GM18499 (cell line): ENCODE results near the gene AP3B1.
"Not testable (repeated sequence)": the region's sequence is repeated elsewhere in the genome, so short reads cannot be mapped to it uniquely, and the experiment has no call there.

Experiments used
- ATAC-seq: cut with Tn5 transposase; IDR thresholded peaks from one replicate; pipeline ENCODE4 v1.9.1; 2021; ENCODE audit warnings: moderate number of reproducible peaks; ENCODE audit not compliant: insufficient read depth, unreplicated experiment

AP3B1 gene

DNA sequence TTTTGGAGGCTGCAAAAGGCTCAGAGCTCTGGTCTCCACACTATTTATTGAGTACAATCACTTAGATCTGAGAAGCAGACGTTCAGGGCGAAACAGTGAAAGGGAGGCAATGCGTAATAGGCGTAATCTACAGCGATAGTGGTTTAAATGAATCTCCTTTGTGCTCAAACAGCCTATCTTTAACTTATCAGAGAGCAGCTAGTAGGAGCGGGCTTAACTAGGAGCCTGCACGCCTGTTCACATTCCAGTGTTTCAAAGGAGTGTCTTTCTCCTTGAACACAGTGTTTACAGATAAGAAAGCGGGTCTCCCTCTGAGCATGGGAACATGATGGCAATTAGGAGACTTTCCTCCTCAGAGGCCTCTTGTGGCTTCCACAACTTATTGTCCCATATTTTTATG is 49.4 kb downstream of the AP3B1 start:
- ATAC-seq, result no peak

DNA sequence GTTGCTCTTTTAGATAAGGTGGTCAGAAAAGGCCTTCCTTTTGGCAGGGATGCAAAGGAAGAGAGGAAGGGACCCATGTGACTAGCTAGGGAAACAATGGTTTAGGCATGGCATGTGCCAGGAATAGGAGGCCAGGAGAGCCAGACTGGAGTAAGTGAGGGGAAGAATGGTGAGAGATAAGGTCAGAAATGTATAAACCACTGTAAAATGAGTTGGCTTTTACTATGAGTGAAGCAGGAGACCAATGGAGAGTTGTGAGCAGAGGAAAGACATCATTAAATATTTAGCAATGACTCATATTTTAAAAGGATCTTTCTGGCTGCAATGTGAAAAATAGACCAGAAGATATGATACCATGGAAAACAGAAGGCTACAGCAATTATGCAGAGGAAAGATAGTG is 50.9 kb downstream of the AP3B1 start:
- ATAC-seq, result no peak

DNA sequence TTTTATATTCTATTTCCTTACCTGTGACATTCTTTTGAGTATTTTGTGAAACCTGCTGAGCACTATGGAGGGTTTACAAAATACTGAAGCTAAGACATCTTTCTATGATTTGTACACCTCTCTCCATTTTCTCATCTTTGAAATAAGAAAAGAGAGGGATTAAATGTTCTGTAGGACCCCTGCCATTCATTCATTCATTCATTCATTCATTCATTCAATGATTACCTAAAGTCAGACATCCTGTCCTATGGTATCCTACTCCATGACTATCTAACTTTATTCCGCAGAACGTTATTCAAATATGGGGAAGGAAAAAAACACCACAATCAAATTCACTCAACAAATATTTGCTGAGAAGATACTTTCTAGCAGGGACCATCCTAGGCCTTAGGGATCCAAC is 51.4 kb downstream of the AP3B1 start:
- no peak for ATAC-seq

DNA sequence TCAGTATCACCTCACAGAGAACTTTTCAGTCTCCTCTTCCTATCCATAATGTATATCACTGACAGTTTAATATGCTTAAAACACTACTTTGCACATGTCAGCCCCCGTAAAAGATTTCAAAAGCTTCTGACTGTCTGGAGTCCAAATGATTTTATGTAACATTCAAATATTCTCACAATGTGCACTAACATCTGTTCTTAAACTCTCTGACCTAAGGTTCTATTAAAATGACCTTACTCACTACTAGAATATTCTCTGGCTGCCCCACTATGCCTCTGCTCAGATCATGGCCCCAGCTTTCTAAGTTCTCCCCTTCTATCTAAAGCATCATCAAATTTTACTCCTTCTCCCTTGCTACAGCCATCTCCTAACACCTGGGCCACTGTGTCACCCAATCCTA is 52.5 kb downstream of the AP3B1 start:
- no peak for ATAC-seq

DNA sequence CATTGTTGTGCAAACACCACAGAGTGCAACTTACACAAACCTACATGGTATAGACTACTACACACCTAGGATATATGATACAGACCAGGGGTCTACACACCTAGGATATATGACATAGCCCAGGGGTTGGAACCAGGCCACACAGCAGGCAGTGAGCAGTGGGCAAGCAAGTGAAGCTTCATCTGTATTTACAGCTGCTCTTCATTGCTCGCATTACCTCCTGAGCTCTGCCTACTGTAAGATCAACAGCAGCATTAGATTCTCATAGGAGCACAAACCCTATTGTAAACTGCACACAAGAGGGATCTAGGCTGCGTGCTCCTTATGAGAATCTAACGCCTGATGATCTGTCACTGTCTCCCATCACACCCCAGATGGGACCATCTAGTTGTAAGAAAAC is 56.6 kb downstream of the AP3B1 start:
- ATAC-seq, result no peak

DNA sequence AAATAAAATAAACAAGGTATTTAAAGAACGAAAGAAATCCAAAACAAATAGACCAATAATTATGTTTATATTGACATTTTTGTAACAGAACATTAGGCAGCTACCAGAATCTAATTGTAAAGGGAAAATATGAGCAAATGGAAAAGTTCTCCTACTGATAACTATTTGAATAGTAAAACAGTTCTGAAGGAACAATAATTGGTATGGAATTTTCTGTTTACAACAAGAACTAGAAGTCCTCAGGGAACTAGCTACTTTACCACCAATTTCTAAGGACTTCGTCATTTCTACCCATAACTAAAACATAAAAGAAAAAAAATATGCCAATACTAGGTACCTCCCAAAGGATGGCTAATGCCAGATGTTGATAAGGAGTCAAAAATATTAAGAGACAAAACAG is 58.5 kb downstream of the AP3B1 start:
- no peak for ATAC-seq

DNA sequence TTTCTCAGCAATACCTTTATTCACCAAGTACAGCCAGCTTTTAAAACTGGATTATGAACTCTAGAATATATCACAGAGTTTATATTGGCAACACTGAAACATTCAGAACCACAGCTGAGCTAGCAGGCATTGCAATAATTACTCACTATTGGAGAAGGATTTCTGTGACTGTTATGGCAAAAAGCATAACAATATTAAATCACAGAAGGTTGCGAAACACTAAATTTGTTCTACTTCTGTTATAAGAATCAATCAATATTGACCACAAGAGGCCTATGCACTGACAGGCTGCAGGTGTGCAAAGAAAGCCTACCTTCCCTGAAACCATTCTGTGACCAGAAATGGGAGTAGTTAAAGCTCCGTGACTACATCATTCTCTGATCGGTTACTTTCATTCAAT is 59.2 kb downstream of the AP3B1 start:
- no peak for ATAC-seq

DNA sequence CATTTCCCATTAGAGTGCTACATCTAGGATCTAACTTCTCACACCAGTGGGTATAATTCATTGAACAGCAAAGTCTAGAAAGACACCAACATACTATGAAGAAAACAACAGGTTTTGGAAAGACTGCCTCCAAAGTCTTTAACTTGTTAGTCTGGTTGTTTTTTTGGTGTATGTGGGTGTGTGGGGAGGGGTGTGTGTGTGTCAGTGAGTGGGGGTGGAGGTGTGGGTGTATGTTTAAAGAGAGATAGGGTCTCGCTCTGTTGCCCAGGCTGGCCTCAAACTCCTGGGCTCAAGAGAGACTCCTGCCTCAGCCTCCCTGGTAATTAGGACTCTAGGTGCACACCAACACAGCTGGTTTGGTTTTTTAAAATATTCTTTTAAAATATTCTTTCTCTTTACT is 59.7 kb downstream of the AP3B1 start:
- no peak for ATAC-seq

DNA sequence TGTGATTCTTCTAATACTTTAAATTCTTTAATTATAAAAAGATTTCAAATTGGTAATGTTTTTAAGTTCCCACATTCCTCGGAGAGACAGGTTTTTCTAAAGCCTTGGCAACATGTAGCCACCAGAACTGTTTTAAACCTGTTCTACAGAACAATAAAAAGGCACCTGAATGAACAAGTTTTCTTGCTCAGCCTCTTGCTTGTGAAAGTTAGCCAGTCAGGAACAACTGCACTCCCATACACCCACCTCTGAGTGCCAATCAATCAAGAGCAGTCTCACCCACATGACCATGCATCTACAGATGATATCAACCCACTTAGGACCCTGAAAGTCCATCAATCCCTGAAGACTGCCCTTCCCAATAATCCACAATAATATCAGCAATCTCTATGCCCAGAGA is 62.3 kb downstream of the AP3B1 start:
- ATAC-seq, result no peak

DNA sequence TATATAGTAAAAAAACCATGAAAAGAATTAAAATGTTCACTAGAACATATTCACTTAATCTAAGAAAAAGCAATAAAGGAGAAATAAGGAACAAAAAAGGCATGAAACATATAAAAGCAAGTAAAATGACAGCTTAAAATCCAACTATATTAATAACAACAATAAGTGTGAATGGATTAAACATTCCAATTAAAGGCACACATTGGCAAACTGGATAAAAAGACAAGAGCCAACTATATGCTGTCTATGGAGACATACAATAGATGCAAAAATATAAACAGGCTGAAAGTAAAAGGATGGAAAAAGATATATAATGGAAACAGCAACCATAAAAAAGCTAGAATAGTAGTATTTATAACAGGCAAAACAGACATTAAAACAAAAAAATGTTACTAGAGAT is 70.1 kb downstream of the AP3B1 start:
- no peak for ATAC-seq

DNA sequence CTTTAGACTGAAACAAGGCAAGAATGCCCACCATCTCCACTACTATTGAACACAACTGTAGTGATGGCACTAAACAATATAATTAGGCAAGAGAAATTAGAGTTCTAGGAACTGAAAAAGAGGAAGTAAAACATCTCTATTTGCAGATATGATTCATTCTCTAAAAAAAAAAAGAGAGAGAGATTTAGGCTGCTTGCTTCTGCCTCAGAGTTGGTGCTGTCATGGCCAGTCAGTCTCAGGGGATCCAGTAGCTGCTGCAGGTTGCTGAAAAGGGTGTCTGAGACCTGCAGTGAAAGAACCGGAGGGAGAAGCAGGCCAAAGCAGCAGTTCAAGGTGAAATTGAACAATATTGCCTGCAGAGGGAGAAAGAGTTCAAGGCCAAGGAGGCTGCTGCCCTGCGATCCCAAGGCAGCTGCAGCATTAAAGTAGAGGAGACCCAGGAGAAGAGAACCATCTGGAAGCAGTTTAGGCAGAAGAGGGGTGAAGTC is 72.5 kb downstream of the AP3B1 start:
- peak; percentile 97 for ATAC-seq

DNA sequence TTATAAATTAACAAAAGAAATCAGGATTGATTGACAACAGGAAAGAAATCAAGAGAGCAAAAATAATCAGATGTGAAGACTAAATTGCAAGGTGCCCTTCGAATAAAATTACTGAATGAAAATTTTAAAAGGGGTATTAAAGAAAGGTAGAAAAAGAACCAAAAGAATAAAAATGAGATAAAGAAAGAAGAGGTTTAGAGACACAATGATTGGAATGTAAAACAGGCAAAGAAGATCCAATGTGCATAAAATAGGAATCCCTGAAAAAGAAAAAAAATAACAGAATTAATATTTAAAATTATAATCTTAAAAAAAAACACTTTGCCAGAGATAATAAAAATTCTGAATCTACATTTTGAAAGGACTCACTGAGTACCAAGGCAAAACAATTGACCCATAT is 73.0 kb downstream of the AP3B1 start:
- no peak for ATAC-seq

DNA sequence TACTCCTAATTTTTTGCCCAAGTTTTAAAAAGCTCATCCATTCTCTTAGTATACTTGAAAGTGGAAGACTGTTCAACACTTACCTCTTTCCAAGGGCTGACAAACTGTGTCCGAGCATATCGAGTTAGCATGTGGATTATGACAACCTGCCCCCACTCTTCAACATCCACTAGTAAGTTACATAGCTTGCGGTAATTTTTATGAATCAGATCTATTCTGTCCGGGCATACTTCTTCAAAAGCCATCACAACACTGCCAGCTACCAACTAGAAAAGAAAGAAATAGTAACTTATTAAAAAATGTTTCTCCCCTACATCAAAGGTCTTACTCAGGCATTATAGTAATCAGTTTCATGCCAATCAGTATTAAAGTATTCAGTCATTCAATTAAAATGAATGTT is 78.5 kb downstream of the AP3B1 start:
- no peak for ATAC-seq

DNA sequence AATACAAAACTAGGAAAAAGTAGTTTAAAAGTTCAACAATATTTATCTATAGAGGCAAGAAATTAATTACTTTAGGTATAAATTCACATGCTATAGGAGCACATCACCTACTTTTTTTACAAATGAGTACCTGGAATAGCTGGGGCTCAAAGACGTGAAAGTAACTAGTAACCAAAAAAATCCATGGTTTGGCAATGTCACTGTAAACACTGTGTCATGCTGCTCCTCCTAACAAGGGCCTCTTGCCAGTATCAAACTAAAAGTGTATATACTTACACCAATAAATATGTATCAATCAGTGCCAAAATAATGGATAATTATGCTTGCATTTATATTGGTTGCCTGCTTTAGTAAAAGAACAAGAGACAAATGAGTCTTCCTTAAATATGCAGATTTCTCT is 78.9 kb downstream of the AP3B1 start:
- ATAC-seq, result no peak

DNA sequence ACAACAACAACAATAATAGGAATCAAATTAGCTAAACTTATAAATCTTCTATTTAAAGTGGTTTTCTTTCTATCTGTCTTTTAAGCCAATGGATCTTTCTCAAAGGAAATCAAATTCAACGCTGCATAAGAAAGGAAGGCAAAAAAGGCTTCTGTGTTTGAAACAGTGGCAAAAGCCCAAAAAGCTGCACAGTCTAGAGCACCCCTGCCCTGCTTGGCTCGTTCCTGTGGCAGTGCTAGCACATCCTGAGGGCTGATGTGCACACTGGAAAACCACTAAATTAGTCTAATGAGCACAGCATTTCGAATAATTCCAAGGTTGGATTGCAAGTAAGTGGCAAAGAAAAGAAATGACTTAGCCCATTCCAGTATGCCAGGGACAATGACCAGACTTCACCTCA is 80.7 kb downstream of the AP3B1 start:
- no peak for ATAC-seq

DNA sequence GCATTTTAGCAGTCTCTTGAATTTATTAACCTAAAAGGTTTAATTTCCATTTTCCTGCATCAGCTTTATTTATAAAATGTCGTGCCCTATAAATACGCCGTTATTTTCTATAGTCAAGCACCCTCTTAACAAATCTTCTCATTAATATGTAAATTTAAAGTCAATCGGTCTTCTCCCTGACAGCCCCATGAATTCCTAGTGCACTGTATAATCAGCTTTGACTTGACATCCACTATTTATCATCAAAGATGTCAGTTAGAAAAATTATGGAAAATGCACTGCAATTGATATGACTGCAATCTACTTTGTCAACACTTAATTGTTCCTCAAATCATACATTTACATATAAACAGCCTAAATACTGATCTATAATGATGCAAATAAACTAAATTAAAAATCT is 83.4 kb downstream of the AP3B1 start:
- ATAC-seq, result no peak

DNA sequence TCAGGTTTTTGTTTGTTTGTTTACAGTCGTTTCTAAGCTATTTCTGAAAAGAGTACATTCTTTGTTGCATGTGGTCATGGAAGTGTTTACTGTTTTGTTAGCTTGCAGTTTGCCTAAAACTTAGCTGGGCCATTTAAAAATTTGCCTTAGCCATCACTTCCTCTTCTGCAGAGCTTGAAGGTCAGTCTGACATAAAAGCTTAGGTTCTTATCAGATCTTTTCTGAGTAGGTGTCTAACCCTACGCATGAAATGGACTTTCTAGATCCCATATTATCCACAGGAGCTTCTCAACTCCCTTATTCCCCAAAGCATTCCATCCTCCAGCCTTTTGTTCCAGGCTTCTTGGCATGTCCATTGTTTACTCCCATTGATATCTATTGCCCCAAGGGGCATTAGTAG is 90.3 kb downstream of the AP3B1 start:
- no peak for ATAC-seq

DNA sequence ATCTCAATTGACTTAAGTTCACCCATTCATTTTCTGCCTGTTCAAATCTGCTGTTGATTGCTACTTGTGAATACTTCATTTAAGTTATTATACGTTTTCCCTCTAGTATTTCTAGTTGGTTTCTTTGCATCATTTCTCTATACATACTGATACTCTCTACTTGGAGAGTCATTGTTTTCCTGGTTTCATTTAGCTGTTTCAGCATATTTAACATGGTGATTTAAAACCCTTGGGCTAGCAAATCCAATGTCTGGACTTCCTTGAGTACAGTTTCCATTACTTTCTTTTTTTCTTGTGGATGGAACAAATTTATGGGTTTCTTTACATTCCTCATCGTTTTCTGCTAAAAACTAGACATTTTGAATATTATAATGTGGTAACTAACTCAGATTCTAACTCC is 90.7 kb downstream of the AP3B1 start:
- ATAC-seq, result no peak

DNA sequence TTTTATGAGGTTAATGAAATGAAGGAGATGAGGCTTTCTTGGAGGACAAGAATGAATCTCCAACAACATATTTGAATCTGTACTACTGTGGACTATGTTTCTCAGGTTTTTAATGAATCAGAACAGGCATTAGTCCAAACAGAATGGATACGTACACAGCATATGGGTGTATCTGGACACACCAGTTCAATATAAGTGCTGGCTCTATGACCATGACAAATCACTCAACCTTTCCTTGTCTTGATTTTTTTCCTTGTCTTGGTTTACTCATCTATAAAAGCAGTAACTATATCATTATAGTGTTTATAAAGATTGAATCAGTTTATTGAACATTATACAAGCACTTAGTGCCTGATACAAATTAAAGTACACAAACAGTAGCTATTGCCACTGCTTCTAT is 104.1 kb downstream of the AP3B1 start:
- no peak for ATAC-seq

DNA sequence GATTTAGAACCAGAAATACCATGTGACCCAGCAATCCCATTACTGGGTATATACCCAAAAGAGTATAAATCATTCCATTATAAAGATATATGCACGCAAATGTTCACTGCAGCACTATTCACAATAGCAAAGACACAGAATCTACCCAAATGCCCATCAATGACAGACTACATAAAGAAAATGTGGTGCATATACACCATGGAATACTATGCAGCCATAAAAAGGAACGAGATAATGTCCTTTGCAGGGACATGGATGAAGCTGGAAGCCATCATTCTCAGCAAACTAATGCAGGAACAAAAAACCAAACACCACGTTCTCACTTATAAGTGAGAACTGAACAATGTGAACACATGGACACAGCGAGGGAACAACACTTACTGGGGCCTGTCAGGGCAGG is 105.8 kb downstream of the AP3B1 start:
- ATAC-seq, result not testable (repeated sequence)

DNA sequence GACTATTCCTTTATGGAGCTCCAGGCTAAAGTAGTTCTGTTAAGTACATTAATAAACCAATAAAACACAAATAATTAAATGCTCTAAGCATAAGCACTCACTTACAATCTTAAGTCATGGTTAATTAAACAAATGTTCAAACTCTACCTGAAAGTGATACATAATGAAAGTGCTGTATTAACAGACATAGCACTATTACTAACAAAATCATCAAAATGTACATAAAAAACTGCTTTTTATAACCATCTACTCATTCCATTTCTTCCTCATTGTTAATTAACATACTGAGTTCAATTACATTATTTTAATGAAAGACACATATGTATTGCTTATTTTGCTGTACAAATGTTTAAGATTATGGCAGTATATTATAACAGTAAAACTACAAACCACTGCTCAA is 107.3 kb downstream of the AP3B1 start:
- no peak for ATAC-seq

DNA sequence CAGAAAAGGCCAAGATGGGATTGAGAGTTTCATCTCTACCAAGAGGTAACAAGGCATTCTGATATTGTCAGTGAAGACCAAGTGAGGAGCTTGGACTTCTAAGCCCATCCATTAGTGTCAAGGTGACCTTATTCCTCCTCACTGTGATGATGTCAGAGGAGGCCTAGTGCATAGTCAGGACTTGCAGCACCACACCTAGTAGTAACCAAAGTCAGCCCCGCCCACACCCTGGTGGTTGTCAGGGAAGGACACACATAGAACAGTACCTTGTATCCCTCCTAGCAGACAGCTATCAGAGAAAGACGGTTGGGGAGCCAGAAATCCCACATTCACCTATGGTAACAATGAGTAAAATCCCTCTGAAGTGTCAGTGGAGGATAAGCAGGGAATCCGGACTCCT is 111.7 kb downstream of the AP3B1 start:
- ATAC-seq, result no peak

DNA sequence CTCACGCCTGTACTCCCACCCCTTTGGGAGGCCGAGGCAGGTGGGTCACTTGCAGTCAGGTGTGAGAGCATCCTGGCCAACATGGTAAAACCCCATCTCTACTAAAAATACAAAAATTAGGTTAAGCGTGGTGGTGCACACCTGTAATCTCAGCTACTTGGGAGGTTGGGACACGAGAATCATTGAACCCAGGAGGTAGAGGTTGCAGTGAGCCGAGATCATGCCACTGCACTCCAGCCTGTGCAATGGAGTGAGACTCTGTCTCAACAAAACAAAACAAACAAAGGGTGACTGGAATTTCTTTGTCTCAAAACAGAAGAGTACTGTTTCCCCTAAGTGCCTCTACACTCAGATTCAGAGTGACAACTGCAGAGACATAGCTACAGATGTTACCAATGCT is 116.1 kb downstream of the AP3B1 start:
- no peak for ATAC-seq
